ENCODE measurements around the gene HLTF.

HLTF gene

GRCh38 chr3:149055575-149055974, 30.8 kb downstream of the HLTF start:
- ChIA-PET CTCF (interaction anchor here (1.4 kb wide), 1 partner anchor 29 kb away, joined by 3 read pairs; no protein-coding TSS in a partner anchor), POLR2A (no interaction called here)
- TF ChIP-seq CTCF (IDR thresholded peaks at IDR 0.05; ENCODE audit: control extremely low read depth, extremely low read depth, low read depth, missing control alignments) = no peak
- DNase-seq (ENCODE audit: extremely low spot score) = no peak

DNA sequence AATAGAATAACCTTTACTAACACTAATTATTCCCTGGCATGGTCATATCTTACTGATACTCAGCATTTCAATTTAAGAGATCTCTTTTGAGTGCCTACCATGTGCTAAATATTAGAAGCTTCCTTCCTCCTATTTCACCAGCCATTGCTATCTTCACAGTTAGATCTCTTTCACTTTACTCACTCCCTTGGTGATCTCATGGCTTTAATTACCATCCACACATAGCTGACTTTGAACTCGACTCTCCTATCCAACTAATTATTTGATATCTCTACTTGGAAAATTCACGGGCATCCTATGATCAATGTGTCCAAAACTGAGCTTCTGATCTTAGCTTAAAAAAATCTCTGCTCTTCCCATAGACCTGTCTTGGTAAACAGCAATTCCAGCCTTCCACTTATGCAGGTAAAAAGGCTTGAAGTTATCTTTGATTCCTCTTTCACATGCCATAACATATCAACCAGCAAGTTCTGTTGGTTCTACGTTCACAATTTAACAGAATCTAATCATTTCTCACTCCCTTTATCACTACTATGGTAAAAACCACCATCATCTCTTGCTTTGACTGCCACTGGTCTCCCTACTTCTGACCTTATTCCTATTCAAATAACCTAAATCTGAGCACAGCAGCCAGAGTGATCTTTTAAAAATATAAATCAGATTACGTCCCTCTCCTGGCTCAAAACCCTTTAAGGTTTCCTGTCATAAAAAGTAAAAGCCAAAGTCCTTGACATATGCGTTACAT, 41.8 kb downstream of the HLTF start:
- CTCF ChIA-PET = interaction anchor here (0.8 kb wide), 1 partner anchor 21 kb away, joined by 3 read pairs; no protein-coding TSS in a partner anchor
- DNase-seq (ENCODE audit: extremely low spot score) = no peak
- no peak for TF ChIP-seq CTCF (IDR thresholded peaks at IDR 0.05; ENCODE audit: control extremely low read depth, extremely low read depth, low read depth, missing control alignments)
- POLR2A ChIA-PET = no interaction called here

GRCh38 chr3:149042789-149043386, 43.4 kb downstream of the HLTF start:
- no peak for TF ChIP-seq CTCF (IDR thresholded peaks at IDR 0.05; ENCODE audit: control extremely low read depth, extremely low read depth, low read depth, missing control alignments)
- POLR2A ChIA-PET = interaction anchor here (0.6 kb wide), 1 partner anchor 174 kb away, joined by 3 read pairs; no protein-coding TSS in a partner anchor
- DNase-seq (ENCODE audit: extremely low spot score) = peak; percentile 41
- CTCF ChIA-PET = interaction anchor here (1.4 to 1.5 kb wide), 2 partner anchors 9 to 12 kb away, joined by 3 to 6 read pairs; no protein-coding TSS in a partner anchor

GRCh38 chr3:149038322-149038721, 48.0 kb downstream of the HLTF start:
- ChIA-PET CTCF (no interaction called here), POLR2A (no interaction called here)
- DNase-seq (ENCODE audit: extremely low spot score) = no peak
- no peak for TF ChIP-seq CTCF (IDR thresholded peaks at IDR 0.05; ENCODE audit: control extremely low read depth, extremely low read depth, low read depth, missing control alignments)

- CTCF ChIA-PET = no interaction called here
Measured at GRCh38 chr3:149037684-149038083, 48.6 kb downstream of the HLTF start.

GRCh38 chr3:149031096-149031495, 55.2 kb downstream of the HLTF start:
- DNase-seq (ENCODE audit: extremely low spot score) = no peak
- POLR2A ChIA-PET = no interaction called here
- CTCF ChIA-PET = interaction anchor here (1.3 to 1.7 kb wide), 3 partner anchors 10 to 13 kb away, joined by 3 read pairs; no protein-coding TSS in a partner anchor
- no peak for TF ChIP-seq CTCF (IDR thresholded peaks at IDR 0.05; ENCODE audit: control extremely low read depth, extremely low read depth, low read depth, missing control alignments)

More at GRCh38 chr3:149037684-149038083, 48.6 kb downstream of the HLTF start:
- no peak for TF ChIP-seq CTCF (IDR thresholded peaks at IDR 0.05; ENCODE audit: control extremely low read depth, extremely low read depth, low read depth, missing control alignments)
- no peak for DNase-seq (ENCODE audit: extremely low spot score)
- POLR2A ChIA-PET = no interaction called here
